ENCODE results near the gene IFFO2.
A peak's percentile ranks its signal among the peaks of the same experiment; 100 is the strongest.

Gene IFFO2

GRCh38 chr1:18934205-18935000 is 22.1 kb downstream of the IFFO2 start:
- no peak for DNase-seq

GRCh38 chr1:18932879-18933278 is 23.6 kb downstream of the IFFO2 start:
- DNase-seq, result no peak

GRCh38 chr1:18932387-18932786 is 24.1 kb downstream of the IFFO2 start:
- no peak for DNase-seq

GRCh38 chr1:18931730-18932129 is 24.7 kb downstream of the IFFO2 start:
- DNase-seq, result no peak

GRCh38 chr1:18929686-18930085 is 26.8 kb downstream of the IFFO2 start:
- no peak for DNase-seq

GRCh38 chr1:18928985-18929384 is 27.5 kb downstream of the IFFO2 start:
- no peak for DNase-seq

GRCh38 chr1:18928406-18928805 is 28.1 kb downstream of the IFFO2 start:
- DNase-seq, result no peak

- peak in 1 of 2 experiments; percentile 13 for DNase-seq
Observed at GRCh38 chr1:18927654-18928272, 28.7 kb downstream of the IFFO2 start.

GRCh38 chr1:18927082-18927653 is 29.3 kb downstream of the IFFO2 start:
- DNase-seq, result no peak

- peak; percentile 79 to 92 for DNase-seq
Observed at GRCh38 chr1:18926315-18927081, 30.0 kb downstream of the IFFO2 start.

GRCh38 chr1:18925279-18925678 is 31.2 kb downstream of the IFFO2 start:
- DNase-seq, result no peak

GRCh38 chr1:18924221-18924691 is 32.2 kb downstream of the IFFO2 start:
- DNase-seq, result no peak

GRCh38 chr1:18923756-18924211 is 32.7 kb downstream of the IFFO2 start:
- DNase-seq, result no peak

- no peak for DNase-seq
Observed at GRCh38 chr1:18922848-18923755, 33.4 kb downstream of the IFFO2 start.

GRCh38 chr1:18922319-18922726 is 34.2 kb downstream of the IFFO2 start:
- no peak for DNase-seq

- DNase-seq, result no peak
Observed at GRCh38 chr1:18921516-18922251, 34.8 kb downstream of the IFFO2 start.

- DNase-seq, result no peak
Observed at GRCh38 chr1:18920931-18921330, 35.5 kb downstream of the IFFO2 start.

GRCh38 chr1:18919956-18920355 is 36.5 kb downstream of the IFFO2 start:
- DNase-seq, result no peak

GRCh38 chr1:18919197-18919905 is 37.1 kb downstream of the IFFO2 start:
- no peak for DNase-seq

- no peak for DNase-seq
Observed at GRCh38 chr1:18918417-18918816, 38.1 kb downstream of the IFFO2 start.
